GM10847 (cell line): ENCODE data around the gene MAP6.

ENCODE experiments used
- POLR2A ChIP-seq: IDR thresholded peaks from 2 replicates; pipeline ENCODE4 v1.6.1; 2011; ENCODE audit not compliant: insufficient read length; ENCODE audit errors: extremely low read depth

MAP6 gene

DNA sequence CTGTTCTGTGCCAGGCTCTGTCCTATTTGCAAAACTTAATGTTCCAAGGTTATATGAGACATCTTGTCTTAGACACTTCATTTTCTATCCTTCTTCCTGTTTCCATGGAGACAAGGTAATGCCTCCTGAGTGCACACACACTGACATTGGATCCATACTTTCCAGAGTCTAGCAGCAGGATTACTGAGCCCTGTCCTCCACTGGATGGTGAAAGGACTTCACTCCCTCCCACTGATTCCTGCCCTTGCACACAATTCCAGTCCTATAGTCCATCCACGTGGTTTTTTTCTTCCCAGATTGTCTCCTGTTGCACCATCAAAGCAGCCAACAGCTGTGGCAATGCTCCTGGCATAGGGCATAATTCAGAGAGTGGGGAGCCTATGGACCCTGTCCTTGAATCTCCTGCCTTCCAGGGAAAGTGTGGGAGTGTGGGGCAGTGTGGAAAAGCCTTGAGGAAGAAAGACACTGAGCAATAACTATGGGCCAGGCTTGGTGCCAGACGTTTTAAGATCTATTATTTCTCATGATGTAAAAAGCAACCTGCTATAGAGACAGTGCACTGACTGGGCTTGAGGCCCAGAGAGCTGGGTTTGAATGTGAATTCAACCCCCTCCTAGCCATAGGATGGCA, 75.4 kb downstream of the MAP6 start:
- TF ChIP-seq POLR2A = no peak

DNA sequence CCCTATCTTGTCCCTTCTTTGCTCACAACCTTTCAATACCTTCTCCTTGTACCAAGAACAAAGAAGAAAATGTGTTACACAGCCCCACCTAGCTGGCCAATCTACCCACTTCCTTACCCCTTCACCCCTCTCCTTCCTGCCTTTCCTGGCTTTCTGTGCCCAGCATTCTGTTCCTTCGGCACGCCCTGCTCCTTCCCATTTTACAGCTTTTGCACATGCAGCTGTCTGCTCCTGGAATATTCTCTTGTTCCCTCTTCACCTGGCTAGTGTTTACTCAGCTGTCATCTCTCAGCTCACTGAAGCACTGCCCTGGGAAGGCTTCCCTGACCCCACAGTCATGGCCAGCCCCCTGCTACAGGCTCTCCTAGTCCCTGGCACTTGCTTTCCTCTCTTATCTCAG, 76.1 kb downstream of the MAP6 start:
- TF ChIP-seq POLR2A = no peak

DNA sequence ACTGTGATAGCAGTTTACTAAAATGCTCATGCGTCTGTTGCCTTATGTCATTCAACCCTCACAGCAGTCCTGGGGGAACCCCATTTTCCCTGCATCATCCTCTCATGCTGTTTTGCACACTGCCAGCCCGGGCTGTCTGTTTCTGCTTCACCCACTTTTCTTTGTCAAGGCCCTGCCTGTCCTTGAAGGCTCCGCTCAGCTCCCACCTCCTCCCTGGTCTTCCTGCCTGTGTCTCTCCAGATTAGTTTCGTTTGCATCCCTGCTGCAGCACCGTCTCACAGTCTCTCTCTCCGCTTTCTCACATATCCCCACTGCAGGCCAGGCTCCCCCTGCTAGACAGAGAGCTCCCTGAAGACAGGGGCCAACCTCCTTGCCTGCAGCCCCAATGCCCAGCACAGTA, 76.9 kb downstream of the MAP6 start:
- TF ChIP-seq POLR2A = no peak

DNA sequence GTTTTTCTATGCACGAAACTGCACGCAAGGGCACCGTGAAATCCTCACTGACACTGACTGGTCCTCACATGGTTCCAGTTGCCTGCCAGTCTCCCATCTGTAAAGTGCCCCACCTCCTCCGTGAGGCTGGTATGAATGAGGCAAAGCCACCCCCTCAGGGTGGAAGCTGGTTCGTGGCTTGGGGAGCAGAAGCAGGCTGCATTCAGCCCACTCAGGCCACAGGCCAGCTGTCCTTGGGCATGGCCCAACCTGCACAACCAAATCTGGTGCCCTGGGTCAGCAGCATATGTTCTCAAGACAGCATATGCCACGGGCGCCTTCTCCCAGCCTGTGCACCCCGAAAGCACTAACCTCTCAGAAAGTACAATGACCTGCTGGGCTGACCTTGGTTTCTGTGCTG, 77.5 kb downstream of the MAP6 start:
- no peak for TF ChIP-seq POLR2A

DNA sequence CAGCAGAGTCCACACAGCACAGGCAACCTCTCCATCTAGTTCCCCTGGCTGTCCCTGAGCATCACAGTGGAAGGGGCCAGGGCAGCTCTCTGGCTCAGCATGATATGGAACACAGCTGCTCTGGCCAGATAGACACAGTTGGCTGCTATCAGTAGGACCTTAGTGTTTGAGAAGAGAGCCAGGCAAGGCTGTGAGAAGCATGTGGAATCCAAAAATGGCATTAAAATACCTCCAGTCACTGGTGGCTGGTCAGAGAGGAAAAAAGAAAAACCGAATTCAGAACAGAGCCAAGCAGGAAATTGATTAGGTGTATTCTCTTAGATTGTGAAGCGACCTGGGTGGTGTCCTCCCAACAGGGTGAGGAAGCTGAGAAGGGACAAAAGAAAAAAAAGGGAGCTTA, 78.9 kb downstream of the MAP6 start:
- no peak for TF ChIP-seq POLR2A

DNA sequence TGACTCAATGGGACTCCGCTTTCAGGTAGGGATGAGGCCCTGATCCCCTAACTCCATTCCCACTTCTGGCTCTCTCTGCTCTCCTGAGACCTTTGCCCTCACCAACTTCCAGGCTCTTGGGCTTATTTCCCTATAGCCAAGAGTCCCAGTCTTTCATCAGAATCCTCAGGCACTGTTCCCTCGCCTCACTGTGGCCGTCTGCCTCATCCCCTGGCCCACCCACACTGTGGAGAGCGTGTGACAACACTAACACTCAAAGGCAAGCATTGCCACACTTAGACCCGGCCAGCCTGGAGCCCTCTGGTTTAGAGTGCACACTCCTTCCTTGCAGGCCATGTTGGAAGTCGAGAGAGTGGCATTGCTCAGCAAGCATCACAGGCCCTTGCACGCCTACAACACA, 79.8 kb downstream of the MAP6 start:
- TF ChIP-seq POLR2A = no peak

DNA sequence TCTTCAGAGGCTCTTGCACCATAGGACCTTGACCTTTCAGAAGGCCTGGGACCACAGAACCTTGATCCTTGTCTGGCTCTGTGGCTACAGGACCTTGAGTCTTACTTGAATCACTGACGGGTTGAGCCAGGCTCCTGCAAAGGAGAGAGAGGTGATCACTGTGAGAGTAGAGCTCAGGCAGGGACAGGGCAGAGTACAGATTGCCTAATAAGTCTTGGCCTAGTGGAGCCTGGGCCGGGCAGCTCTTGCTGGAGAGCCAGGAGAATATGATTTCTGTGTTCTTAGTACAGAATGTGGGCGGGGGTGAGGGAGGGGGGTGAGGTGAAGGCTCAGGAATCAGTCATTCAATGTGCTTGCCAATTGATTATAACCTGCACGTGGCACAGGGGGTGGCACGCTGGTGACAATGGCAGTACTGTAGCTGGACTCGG, 80.8 kb downstream of the MAP6 start:
- no peak for TF ChIP-seq POLR2A

DNA sequence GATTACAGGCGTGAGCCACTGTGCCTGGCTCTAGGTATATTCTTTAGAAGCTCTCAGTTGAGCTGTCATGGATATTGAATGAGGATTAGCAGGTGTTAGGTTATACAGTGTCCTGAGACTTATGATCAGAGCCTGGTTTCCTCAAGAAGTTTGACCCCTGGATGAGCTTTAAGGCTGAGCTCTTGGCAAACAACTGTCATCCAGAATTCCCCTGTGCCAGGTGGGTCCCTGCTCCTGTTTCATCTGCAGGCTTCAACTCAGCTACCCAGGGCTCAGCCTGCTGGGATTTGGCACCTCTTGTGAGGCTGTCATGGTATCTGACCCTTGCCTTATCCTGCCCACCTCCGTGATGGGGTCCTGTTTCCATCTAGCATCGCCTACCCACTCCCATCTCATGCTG, 82.4 kb downstream of the MAP6 start:
- TF ChIP-seq POLR2A = no peak

DNA sequence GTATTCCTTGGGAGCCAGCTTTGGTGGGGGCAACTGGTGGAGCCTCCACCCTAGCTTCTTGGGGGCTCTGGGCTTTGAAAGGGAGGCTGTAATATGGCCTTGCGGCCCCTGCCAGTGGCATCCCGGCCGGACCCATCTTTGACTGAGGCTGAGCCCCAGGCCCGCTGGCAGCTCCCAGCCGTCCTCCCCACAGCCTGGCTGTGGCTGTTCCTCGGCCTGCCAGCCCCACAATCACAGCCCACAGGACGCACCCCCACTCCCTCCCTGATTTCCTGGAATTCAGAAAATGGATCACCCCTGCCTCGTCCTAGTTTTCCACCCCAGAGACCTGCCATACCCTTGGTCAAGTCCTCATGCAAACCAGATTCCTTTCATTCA, 83.6 kb downstream of the MAP6 start:
- TF ChIP-seq POLR2A = no peak

DNA sequence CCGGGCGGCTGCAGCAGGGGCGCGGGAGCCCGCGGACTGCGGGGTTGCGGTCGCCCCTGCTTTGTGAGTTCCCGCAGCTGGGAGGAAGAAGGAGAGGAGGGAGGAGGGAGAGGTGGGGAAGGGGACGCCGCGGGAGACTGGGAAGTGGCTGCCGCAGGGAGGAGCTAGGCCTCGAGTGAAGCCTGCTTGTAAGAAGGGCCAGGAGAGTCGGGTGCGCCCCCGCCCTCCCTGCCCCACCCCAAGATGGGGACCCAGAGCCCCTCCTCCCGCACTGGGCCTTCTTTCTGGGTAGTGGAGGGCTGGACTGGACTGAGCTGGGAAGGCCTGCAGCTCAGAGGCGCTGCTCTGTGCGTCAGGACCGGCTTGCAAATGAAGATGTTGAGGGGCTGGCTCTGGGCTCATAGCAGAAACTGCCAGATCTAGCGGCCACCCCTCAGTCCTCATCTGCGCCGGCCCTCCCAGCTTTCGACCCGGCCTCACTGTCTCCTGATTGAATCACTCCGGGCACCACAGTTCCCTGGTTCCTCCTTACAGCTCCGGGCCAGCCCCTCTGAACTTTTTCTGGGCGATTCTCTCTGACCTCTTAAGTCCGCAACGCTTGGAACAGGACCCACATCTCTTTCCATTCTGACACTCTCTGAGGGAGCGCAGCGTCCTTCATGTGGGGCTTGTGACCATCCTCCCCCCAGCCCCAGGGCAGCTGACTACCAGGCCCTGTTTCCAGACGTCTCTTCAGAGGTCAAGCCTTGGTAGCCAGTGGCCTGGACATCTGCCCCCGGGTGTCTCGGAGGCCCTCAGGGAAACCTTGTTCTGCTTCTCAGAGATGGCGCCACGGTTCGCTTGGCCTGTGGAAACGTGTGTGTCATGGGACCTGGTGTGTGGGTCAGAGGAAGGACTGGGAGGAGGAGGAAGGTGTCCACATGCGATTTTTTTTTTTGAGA, 84.8 kb downstream of the MAP6 start:
- no peak for TF ChIP-seq POLR2A

DNA sequence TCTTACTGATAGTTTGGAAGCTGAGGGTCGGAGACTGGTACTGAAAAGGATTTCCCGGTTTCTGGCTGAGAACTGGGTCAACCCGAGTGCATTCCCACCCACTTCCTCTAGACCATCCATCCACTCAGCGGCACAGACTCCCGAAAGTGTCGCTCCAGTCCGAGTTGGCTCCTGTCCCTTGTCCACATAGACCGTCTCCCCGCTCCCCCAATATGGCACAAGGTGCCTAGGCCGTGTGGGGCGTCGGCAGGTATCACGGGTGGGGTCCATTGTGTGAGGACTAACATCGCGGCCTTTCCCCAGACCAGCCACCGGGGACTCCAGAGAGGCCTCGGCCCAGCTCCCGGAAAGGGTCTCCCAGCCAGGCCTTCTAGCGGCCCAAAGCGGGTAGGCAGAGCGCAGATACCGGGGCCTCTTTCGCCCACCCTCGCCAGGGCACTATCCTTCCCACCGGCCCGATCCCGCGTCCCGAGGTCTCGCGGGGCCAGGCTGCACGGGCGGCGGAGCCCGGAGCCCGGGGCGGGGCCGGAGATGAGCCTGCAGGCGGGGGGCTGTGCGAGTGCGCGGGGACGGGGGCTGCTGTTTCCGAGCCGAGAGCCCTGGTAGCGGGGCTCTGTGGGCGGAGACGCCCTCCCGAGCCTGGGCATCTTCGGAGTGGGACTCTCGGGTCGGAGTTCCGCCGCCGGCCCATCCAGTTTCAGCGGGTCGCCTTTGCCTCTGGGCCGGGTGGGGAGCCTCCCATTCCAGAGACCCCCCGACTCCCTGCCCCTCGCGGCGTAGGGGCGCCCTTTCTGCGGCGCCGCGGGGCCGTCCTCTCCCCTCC, 85.7 kb downstream of the MAP6 start:
- peak; percentile 51 for TF ChIP-seq POLR2A

DNA sequence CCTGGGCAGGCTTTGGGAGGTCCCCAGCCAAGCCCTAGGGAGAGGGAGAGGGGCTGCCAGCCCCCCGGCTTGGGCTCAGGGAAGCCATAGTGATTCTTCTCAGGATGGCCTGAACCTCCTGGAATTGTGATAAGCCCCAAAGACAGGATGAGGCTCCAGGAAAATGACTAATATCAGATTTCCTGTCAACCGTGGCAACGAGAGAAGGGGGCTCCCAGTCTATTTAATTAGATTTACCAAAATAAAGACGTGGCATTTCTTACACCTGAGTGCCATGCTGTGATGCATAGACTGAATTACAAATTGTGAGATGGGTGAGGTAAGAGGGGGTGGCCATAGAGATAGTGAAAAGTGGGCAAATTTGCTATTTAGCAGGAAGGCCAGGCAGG, 86.3 kb downstream of the MAP6 start:
- TF ChIP-seq POLR2A = no peak

DNA sequence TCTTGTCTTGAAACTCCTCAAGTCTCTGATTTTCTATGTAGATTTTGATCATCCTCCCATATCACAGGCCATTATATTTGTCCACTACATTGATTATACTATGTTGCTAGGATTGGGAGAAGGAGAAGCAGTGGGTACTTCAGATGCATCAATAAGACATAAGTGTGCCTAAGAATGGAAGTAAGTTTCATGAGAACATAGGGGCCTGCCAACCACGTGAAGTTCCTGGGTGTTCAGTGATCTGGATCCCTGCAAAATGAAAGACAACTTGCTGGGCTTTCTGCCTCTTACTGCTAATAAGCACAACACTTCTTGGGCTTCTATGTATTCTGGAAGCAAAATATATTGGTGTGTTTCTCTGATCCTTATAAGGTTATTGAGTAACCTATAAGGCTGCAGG, 89.0 kb downstream of the MAP6 start:
- TF ChIP-seq POLR2A = no peak

DNA sequence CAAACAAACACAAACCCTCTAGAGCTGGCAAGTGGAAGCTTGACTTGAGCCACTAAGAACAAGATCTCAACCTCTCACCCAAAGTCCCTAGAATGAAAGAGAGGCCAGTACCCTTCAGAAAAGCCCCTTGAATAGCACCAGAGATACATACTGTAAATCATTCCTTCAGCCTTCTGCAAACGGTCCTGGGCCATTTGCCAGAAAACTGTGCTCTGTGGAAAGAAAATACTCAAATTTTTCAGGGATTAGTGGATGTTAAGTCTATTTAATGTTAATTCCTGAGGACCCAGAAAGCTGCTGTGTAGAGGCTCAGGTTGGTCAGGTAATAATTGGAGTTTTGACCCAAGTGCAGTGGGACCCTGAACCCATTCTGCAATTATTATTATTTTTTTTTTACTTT, 89.9 kb downstream of the MAP6 start:
- no peak for TF ChIP-seq POLR2A

DNA sequence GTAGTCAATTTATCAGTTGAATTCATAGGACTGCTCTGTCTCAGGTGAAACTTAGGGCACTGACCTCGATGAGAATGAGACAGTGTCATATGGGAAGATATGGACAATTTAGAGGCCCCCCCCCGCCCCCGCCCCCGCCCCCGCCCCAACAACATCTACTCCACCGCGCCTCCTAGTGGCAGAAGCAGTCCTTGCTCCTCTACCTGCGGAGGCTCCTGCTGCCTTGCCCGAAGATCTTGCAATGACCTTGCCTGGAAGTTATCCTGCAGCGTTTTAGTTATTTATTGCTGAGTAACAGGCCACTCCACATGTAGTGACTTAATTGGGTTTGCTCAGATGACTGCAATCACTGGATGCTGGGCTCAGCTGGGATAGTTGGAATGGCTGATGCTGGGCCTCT, 91.6 kb downstream of the MAP6 start:
- TF ChIP-seq POLR2A = no peak

DNA sequence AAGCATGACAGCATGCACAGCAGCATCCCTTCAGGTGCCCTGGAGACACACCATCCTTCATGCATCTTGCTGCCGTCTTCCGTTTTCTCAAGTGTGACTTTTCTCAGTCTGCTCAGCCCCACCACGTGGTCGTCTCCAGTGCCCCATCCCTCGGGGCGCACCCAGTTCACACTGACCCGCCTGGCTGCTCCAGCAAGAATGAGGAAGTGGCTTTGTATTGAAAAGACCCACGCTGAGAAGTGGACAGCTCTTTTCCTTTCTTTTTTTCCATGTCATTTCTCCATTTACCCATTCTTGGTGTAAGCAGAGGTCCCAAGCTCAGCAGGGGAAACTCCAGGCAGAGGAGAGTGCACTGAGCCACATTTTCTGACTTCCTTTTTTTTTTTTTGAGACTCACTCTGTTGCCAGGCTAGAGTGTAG, 92.3 kb downstream of the MAP6 start:
- TF ChIP-seq POLR2A = no peak
